ENCODE measurements around the gene CEP112.

The CEP112 gene

DNA sequence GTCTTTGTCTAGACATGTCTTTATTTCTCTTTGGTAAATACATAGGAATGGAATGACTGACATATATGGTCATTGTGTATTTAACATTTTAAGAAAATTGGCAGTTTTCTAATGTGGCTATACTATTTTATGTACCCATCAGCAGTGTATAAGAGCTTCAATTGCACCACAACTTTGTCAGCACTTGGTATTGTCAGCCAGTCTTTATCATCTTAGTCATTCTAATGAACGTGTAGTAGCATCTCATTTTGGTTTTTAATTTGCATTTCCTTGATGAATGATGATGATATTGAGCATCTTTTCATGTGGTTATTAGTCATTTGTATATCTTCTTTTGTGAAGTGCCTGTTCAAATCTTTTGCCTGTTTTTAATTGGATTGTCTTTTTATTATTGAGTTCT, 239.3 kb downstream of the CEP112 start:
- in situ Hi-C loops (cut with HindIII; ENCODE audit: low sequenced_read_pairs), result no loop called here
- H3K4me3 ChIP-seq (ENCODE audit: low read depth, low read length), result no peak overlapping the region
- no peak for DNase-seq (ENCODE audit: low read depth, low spot score)
- TF ChIP-seq, protein P1, sequence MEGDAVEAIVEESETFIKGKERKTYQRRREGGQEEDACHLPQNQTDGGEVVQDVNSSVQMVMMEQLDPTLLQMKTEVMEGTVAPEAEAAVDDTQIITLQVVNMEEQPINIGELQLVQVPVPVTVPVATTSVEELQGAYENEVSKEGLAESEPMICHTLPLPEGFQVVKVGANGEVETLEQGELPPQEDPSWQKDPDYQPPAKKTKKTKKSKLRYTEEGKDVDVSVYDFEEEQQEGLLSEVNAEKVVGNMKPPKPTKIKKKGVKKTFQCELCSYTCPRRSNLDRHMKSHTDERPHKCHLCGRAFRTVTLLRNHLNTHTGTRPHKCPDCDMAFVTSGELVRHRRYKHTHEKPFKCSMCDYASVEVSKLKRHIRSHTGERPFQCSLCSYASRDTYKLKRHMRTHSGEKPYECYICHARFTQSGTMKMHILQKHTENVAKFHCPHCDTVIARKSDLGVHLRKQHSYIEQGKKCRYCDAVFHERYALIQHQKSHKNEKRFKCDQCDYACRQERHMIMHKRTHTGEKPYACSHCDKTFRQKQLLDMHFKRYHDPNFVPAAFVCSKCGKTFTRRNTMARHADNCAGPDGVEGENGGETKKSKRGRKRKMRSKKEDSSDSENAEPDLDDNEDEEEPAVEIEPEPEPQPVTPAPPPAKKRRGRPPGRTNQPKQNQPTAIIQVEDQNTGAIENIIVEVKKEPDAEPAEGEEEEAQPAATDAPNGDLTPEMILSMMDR (IDR thresholded peaks at IDR 0.05; ENCODE audit: low read depth, low read length), result no peak

DNA sequence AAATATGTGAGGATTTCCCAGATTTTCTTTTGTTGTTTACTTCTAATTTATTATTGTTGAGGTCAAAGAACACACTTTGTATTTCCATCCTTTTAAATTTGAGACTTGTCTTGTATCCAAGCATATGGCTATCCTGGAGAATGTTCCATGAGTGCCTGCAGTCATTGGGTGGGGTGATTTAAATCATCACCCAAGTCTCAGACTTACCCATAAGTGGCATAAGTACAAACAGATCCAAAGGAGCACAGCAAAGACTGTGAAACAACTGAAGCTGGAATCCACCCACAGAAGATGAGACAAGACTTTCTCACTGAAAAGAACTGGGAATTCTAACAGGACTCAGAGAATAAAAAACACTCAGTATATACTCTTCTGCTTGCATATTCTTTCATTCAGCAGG, 239.9 kb downstream of the CEP112 start:
- no peak for DNase-seq (ENCODE audit: low read depth, low spot score)
- no peak overlapping the region for H3K4me3 ChIP-seq (ENCODE audit: low read depth, low read length)
- in situ Hi-C loops (cut with HindIII; ENCODE audit: low sequenced_read_pairs), result no loop called here
- TF ChIP-seq, protein P1 (IDR thresholded peaks at IDR 0.05; ENCODE audit: low read depth, low read length), result no peak

DNA sequence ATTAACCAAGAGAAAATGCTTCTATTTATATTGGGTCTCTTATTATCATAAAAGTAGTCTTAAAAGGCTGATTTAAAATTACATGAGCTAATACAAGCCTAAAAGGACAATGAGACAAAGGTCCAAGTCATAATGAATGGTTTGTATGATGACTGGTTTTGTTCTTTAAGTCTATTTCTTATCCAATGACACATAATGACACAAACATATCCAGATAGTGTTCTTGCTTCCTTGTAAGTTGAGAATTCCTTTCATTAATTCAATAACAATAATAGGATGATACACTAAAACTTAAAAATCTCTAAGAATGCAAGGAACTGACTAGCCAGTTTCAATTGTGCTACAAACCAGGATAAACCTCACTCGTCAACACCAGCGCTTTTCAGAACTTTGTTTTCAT, 244.1 kb downstream of the CEP112 start:
- in situ Hi-C loops (cut with HindIII; ENCODE audit: low sequenced_read_pairs), result no loop called here
- H3K4me3 ChIP-seq (ENCODE audit: low read depth, low read length), result no peak overlapping the region
- no peak for DNase-seq (ENCODE audit: low read depth, low spot score)

DNA sequence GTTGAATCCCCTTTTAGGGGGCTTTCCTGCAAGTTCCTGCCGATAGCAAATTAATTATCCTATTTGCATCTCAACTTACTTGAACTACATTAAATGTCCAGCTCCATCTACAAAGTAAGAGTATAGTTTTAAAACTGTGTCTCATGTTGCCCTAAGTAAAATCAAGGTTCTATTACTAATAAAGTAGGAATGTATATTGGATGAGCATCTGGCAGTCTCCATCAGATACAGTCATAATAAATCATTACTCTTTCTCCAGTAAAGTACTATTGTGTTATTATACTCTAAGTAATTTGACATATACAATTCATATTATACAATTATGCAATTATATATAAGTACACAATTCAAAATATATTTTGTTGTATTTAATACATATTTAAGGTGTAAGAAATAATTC, 249.3 kb downstream of the CEP112 start:
- TF ChIP-seq, protein P1 (IDR thresholded peaks at IDR 0.05; ENCODE audit: low read depth, low read length), result no peak
- no peak overlapping the region for H3K4me3 ChIP-seq (ENCODE audit: low read depth, low read length)
- in situ Hi-C loops (cut with HindIII; ENCODE audit: low sequenced_read_pairs), result no loop called here
- DNase-seq (ENCODE audit: low read depth, low spot score), result no peak

More for the DNA sequence above, 244.1 kb downstream of the CEP112 start:
- TF ChIP-seq, protein P1 (IDR thresholded peaks at IDR 0.05; ENCODE audit: low read depth, low read length), result no peak

DNA sequence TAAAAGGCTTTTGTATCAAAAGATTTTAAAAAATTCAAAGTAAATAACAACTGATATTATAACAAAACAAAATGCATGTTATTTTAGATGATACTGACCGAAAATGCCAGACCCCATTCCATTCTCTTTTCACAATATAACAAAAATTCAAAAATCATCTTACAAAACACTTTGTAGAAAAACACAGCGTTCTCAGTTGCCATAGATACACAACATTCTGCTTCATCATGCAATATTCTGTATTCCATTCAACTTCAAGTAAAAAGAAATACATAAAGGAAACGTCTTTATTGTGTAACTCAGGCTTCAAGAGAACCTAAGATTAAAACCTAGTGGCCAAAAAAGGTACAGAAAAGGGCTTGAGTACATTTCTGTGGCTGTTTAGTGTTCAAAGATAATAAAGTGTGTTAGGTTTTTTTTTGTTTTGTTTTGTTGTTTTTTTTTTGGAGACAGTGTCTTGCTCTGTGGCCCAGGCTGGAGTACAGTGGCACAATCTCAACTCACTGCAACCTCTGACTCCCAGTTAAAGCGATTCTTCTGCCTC, 250.5 kb downstream of the CEP112 start:
- no peak for DNase-seq (ENCODE audit: low read depth, low spot score)
- in situ Hi-C loops (cut with HindIII; ENCODE audit: low sequenced_read_pairs), result no loop called here
- H3K4me3 ChIP-seq (ENCODE audit: low read depth, low read length), result no peak overlapping the region
- TF ChIP-seq, protein P1 (IDR thresholded peaks at IDR 0.05; ENCODE audit: low read depth, low read length), result no peak

DNA sequence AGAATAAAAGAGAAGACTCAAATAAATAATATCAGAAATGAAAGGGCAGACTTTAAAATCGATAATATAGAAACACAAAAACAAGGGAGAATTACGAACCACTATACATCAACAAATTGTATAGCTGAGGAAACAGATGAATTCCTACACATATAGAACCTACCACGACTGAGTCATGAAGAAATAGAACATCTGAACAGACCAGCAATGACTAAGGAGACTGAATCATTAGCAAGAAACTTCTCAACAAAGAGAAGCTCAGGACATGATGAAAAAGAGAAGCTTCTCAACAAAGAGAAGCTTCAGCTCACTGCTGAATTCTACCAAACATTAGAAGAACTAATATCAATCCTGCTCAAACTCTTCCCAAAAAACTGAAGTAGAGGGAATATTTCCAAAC, 255.9 kb downstream of the CEP112 start:
- in situ Hi-C loops (cut with HindIII; ENCODE audit: low sequenced_read_pairs), result no loop called here
- TF ChIP-seq, protein P1 (IDR thresholded peaks at IDR 0.05; ENCODE audit: low read depth, low read length), result no peak
- no peak overlapping the region for H3K4me3 ChIP-seq (ENCODE audit: low read depth, low read length)
- DNase-seq (ENCODE audit: low read depth, low spot score), result peak; percentile 38

DNA sequence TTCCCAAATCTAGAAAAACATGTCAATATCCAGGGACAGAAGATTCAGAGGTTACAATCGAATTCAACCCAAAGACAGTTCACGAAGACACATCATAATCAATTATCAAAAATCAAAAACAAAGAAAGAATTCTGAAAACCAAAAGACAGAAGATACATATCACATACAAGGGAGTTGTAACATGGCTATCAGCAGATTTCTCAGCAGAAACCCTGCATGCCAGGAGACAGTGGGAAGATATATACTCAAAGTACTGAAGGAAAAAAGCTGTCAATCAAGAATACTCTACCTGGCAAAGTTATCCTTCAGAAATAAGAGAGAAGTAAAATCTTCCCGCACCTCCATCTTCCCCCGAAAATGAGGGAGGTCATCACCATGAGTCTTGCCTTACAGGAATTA, 258.6 kb downstream of the CEP112 start:
- in situ Hi-C loops (cut with HindIII; ENCODE audit: low sequenced_read_pairs), result no loop called here
- DNase-seq (ENCODE audit: low read depth, low spot score), result no peak
- no peak overlapping the region for H3K4me3 ChIP-seq (ENCODE audit: low read depth, low read length)
- TF ChIP-seq, protein P1 (IDR thresholded peaks at IDR 0.05; ENCODE audit: low read depth, low read length), result no peak
